Measurements from ENCODE around the gene SPHK1. TPM values are rescaled to one million over a fixed set of nuclear protein-coding genes. Genes with fewer than 3 reads are reported as not detected.

Gene SPHK1
- total RNA-seq, 1 donor from 2014 or later, result 259 TPM

DNA sequence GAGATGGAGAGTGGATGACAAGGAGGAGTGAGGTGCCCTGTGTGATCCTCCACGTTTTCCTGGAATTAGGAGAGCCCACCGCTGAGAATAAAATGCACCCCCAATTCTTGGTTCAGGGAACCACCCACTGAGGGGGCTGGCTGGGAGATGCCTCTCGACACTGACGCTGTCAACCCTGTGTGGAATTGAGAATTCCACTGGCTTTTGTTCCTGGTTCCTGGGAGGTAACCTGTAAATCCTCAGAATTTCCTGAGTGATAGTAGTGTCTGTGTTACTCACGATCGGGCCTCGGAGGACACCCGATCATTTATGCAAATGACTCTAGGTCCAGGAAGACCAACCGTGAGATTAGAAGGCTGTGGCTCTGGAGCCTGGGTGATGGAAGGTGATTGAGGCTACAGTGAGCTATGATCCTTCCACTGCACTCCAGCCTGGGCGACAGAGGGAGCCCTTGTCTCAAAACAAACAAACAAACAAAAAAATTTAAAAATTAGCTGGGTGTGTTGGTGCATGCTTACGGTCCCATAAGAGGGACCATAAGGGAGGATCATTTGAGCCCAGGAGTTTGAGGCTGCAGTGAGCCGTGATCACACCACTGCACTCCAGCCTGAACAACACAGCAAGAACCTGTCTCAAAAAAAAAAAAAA lies 19.0 kb upstream of the SPHK1 start:
- peak; percentile 53 for DNase-seq

DNA sequence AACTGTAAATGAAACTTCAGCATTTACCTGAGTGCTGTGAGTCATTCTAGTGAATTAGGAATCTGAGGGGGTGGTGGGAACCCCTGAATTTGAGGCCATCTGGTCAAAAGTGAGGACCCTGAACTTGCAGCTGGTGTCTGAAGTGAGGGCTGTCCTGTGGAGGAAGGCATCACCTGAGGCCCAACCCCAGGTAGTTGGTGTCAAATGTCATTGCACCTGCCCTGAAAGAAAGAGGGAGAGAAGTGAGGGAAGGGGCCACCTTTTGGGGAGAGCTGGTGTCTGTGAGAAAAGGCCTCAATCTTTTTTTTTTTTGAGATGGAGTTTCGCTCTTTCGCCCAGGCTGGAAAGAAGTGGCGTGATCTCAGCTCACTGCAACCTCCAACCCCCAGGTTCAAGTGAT lies 18.2 kb upstream of the SPHK1 start:
- DNase-seq, result no peak

DNA sequence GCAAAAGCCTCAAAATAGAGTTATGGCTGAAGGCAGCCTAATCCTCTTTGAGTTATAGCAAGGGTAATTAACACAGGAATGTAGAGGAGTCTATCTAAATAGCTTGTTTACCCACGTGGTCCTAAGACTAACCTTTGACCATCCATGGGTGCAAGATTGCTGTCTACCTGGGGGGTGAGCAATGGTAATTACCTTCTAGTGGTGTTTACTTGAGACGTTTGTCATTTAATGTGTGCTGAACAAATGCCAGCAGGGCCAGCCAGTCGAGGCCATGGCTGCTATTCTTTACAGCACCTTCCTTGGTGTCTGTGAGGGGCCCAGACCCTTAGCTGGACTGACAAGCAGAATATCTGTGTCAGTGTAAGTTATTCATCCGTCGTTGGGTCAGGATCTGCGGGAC lies 16.8 kb upstream of the SPHK1 start:
- DNase-seq, result no peak

GRCh38 chr17:76368545-76368944 lies 15.9 kb upstream of the SPHK1 start:
- no peak for DNase-seq

- no peak for DNase-seq
These were observed 15.0 kb upstream of the SPHK1 start for GRCh38 chr17:76369379-76369778.

DNA sequence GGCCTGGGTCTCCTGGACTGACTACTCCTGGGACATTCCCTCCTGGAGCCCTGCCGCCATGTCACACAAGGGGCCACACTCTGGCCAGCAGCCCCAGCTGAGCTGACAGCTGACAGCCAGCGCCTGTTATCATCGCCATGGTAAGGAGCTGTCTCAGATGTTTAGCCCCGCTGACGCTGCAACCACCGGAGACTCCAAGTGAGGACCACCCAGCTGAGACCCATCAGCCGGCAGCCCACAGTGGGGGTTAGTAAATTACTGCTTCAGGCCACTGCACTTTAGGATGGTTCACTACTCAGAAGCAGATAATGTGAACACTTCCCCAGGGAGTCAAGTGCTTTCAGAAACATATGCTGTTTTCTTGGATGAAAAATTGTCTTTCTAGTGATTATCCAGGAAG lies 14.6 kb upstream of the SPHK1 start:
- no peak for DNase-seq

- peak; percentile 90 for DNase-seq
These were observed 14.0 kb upstream of the SPHK1 start for GRCh38 chr17:76370261-76370993.

DNA sequence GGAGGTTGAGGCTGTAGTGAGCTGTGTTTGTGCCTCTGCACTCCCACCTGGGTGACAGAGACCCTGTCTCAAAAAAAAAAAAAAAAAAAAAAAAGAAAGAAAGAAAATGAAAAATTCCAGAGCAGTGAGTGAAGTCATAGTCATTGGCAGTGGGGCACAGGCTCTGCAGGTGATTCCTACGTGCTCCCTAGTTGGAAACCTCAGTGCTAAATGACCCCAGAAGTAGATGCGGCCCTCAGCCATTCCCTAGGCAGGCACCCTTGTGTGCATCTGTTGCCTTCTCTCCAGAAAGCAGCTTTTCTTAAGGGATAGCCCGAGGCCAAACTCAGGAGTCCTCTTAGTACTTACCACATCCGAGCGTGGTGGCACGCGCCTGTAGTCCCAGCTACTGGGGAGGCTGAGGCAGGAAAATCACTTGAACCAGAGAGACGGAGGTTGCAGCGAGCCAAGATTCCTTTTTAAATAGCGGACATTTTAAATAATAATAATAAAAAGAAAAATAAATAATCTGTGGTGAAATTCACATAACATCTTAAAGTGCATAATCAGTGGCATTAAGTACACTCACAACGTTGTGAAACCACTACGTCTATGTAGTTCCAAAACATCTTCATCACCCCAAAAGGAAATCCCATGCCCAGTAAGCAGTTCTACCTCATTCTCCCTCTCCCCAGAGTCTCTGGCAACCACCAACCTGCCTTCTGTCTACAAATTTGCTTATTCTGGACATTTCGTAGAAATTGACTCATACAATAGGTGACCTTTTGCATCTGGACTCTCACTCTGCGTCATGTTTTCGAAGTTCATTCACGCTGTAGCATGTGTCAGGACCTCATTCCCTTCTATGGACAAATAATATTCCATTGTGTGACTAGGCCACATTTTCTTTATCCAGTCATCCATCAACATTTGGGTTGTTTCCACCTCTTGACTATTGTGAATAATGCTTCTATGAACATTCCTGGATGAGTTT lies 12.5 kb upstream of the SPHK1 start:
- DNase-seq, result peak; percentile 93

DNA sequence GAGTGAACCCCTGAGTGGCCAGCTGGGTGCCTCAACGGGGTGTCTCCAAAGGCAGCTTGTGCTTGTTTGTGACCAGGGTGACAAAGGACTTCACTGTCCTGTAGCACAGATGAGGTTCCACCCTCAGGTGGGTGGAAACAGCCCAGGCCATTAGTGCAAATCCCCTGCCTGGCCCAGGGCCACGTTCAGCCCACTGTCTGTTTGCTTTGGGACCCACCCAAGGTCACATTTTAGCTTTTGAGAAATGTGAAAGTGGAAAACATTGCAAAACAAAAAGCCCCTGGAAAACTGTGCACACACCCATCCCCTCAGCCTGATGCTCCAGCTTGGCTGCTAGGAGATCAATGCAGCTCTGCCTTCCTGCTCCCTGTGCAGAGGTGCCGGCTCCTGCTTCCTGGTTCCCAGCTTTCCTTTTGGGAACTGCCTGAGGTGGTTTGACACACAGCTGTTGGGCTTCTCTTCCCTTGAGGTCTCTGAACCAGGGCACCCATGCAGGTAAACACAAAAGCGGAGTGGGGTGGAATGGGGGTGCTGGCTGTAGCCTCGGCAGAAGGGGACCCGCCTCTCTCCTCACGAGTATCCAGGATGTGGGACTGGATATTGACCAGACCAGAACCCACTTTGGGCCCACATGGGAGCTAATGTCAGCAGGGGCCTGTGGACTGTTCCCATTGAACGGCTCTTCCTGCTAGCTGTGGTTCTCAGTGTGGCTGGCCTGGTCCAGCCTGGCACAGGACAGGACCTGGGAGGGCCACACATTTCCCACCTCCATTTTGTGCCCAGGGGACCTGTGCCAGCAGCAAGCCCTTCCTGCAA lies 7.9 kb upstream of the SPHK1 start:
- no peak for DNase-seq

DNA sequence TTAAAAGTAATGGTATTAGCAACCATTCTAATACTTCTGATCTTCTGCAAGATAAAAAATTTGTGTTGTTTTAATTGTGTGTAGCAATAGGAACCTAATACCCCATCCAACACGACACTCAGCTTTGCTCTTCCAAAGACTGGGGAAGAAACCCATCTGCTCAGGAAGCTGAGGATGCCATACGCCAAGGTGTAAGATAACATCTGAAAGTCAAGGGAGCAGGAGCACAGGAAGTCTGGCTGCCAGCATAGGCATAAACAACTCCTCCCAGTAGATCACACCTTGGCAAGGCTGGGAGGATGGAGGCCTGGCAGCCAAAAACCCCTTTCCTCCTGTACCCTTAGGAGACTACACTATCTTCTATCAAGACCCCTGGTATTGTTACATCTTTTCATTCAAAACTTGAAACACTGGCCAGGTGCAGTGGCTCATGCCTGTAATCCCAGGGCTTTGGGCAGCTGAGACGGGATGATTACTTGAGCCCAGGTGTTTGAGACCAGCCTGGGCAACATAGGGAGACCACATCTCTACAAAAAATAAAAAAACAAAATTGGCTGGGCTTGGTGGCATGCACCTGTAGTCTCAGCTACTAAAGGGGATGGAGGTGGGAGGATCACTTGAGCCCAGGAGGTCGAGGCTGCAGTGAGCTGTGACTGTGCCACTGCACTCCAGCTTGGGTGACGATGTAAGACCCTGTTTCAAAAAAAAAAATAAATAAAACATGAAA lies 5.7 kb upstream of the SPHK1 start:
- peak; percentile 56 for DNase-seq

DNA sequence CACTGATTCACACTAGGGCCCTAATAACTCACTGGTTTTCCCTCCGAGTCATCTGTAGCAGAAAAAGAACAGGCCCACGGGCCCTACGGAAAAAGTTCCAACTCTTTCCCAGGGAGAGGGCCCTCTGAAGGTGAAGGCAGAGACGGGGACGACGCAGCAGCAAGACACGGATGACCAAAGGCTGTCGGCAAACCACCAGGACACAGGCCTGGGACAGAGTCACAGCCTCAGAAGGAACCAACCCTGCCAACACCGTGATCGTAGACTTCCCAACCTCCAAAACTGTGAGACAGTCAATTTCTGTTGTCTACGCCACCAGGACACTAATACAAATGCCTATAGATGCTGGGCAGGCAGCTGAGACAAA lies 5.2 kb upstream of the SPHK1 start:
- no peak for DNase-seq

DNA sequence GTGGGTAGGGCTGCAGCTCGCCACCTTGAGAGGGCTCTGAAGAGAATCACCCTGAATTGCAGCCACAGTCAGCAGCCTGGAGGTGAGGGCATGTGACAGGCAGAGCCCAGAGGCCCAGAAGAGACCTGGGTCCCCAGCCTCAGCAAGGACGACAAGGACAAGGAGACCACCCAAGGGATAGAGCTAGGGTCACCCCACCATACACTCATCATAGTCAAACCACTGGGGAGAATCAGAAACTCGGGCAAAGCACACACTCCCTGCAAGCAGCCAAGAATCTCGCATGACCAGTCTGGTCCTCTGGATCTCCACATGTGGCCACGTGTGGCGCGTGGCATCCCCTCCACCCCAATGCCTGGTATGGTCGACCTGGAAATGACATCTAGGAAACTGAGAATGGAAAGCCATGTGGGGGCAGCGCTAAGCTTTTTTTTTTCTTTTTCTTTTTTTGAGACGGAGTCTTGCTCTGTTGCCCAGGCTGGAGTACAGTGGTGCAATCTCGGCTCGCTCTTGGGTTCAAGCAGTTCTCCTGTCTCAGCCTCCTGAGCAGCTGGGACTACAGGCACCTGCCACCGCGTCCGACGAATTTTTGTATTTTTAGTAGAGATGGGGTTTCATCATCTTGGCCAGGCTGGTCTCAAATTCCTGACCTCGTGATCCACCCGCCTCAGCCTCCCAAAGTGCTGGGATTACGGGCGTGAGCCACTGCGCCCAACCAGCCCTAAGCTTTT lies 4.6 kb upstream of the SPHK1 start:
- no peak for DNase-seq

GRCh38 chr17:76381633-76382350 lies 2.6 kb upstream of the SPHK1 start:
- DNase-seq, result peak; percentile 27

GRCh38 chr17:76382351-76382802 lies 2.0 kb upstream of the SPHK1 start:
- peak; percentile 47 for DNase-seq

DNA sequence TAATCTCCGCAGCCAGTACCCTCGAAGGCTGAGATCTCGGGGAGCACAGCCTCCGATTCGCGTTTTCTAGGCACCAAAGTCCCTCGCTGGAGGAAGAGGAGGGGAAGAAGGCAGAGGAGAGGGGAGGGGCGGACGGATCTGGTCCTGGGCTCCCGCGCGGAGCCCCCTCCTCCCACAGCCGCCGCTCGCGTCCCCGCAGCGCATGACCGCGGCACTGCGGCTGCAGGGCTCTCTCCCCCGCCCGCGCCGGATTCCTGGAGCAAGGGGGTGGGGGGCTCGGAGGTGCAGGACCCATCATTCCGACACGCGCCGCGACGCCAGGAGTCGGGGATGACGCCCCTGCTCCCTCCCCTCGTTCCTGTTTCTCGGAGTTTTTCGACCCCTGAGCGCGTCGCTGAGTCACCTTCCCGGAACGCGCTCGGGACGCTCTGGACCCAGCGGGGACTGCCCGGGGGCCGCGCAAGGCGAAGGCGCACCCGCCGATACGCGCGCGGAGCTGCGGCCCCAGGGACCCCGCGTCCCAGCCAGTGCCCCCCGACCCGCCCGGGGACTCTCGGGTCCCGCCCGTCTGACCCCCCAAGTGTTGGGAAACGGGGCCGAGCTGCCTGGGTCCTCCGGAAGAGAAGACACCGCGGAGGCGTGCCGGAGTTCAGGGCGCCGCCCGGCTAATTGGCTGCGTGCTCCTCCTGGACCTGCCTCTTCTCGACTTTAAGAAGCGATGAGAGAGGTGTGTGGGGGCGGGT lies 1.4 kb upstream of the SPHK1 start:
- DNase-seq, result peak; percentile 67

DNA sequence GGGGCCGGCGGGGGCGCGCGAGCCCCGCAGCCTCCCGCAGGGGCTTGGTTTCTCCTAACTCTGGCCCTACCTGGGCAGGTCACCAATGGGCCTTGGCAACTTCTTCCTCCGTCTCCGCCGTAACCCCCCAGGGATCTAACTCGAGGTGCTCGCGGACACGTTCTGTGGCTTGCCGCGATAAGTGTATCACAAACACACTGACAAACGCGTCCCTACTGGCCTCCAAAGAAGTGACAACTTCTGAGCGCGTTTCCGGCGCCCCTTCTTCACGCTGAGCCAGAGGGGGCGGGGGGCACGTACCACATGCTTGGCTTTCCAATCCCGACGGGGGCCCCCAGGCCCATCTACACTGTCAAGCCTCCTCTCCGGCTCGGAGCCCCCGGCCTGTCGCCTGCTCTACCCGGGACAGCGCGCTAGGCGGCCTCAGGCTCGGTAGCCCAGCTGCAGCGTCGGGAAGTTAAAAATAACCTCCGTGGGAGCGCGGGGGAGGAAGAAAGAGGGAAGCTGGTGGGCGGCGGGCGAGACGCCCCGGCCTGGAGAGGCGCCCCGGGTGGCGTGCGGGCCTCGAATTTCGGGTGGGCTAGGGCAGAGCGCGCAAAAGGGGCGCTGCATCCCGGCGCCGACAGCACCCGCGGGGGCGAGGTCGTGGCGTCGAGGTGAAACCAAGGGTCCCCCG lies 725 bp upstream of the SPHK1 start:
- peak; percentile 67 for DNase-seq

DNA sequence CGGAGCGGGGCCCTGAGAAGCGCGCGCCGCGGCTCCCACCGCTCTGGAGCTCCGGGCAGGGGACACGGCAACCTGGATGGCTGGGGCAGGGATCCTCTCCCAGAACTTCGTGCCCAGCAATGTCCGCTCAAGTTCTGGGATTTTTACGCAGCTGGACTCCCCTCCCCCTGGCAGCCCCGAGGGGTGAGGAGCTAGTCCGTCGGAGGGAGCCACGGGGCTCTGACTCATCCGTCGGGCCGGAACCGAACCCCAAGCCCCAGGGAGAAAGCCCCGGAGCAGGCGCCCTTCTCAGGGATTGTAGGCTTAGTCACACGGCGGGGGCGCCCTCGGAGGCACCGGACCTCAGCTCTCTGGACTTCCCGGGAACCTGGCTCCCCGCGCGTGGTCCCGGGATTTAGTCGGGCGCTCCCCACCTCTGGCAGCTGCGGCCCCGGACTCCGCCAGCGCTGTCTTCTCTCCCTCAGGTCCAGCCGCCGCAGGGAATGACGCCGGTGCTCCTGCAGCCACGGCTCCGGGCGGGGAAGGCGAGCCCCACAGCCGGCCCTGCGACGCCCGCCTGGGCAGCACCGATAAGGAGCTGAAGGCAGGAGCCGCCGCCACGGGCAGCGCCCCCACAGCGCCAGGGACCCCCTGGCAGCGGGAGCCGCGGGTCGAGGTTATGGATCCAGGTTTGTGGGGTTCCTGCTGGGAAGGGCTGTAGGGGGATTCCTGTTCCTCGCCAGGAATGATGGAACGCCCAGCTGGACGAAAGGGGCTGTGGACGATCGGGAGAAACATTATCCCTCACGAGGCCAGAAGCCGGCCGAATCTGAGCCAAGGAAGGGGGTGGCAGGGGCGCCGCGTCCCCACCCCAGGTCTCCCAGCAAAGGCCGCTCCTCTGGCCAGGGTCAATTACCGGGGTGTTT lies 830 bp downstream of the SPHK1 start:
- peak; percentile 71 for DNase-seq
